Measurements from ENCODE around the gene ACTN1.

DNA sequence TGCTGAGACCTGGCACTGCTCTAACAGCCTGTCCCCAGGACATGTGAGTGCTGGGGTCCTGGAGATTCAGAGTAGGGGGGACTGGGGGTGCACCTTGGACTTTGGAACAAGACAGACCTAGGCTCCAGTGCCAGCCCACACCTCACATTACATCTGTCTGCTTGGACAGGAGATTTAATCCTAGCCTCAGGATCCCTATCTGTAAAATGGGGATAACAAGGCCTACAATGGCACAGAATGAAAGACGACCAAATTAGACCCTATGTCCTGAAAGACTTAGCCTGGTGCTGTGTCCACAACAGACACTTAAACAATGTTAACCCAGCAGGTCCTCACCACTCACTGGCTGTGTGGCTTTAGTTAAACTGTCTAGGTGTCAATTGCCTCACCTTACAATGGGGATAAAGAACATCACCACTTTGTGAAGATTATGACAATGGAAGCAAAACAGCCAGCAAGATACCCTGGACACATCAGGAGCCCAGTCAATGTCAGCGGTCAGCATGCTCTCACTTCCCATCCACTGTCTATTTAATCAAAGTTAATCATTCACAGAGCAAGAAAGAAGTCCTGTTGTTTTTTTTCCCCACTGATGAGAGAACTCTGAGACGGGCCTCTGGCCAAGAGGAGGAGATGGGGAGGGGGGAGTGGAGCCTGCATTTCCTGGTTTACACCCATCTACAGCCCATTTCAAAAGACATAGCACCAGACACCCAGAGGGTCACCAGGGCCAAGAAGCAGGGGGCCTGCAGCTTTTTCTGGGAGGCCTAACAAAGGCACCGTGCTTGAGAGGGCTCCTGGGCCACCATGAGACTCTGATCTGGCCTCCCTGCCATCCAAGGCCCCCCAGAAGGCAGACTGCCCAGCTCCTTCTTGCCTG is 40.6 kb downstream of the ACTN1 start:
- TF ChIP-seq EZH2 (IDR thresholded peaks at IDR 0.05; ENCODE audit: borderline replicate concordance, low read depth, low read length, poor library complexity, severe bottlenecking): no peak
- TF ChIP-seq, protein P1, sequence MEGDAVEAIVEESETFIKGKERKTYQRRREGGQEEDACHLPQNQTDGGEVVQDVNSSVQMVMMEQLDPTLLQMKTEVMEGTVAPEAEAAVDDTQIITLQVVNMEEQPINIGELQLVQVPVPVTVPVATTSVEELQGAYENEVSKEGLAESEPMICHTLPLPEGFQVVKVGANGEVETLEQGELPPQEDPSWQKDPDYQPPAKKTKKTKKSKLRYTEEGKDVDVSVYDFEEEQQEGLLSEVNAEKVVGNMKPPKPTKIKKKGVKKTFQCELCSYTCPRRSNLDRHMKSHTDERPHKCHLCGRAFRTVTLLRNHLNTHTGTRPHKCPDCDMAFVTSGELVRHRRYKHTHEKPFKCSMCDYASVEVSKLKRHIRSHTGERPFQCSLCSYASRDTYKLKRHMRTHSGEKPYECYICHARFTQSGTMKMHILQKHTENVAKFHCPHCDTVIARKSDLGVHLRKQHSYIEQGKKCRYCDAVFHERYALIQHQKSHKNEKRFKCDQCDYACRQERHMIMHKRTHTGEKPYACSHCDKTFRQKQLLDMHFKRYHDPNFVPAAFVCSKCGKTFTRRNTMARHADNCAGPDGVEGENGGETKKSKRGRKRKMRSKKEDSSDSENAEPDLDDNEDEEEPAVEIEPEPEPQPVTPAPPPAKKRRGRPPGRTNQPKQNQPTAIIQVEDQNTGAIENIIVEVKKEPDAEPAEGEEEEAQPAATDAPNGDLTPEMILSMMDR (conservative IDR thresholded peaks at IDR 0.05; ENCODE audit: low read depth, low read length): no peak
